H1 (cell line): ENCODE results near the gene TNP2. TPM values are rescaled to one million over a fixed set of nuclear protein-coding genes. Genes with fewer than 3 reads are reported as not detected.
A peak's percentile ranks its signal among the peaks of the same experiment; 100 is the strongest.

Source experiments
- CTCF ChIA-PET: fragments of 300-600 bp; sonication (Branson Sonifier 250); formaldehyde crosslinking; loops from one replicate; lab custom pipeline; 2021; ENCODE audit not compliant: partially characterized antibody; lab: Charles Lee
- POLR2A ChIA-PET: fragments of 300-600 bp; sonication (Branson Sonifier 250); formaldehyde crosslinking; loops from one replicate; lab custom pipeline; 2021; ENCODE audit warnings: inconsistent platforms; ENCODE audit not compliant: partially characterized antibody; lab: Charles Lee
- DNase-seq, 2 experiments: peaks; one replicate each; pipeline versions ENCODE4 v3.0.0 to v3.0.0-alpha.2; 2010 to 2022; ENCODE audit warnings: low spot score in 2 of 2, low read depth in 1 of 2, mixed read lengths in 1 of 2
- FAIRE-seq: peaks from 2 replicates; lab custom pipeline; 2011; peaks lifted over from hg19 to GRCh38; lab: Jason Lieb, UNC
- H2AFZ ChIP-seq: 2 replicates; pipeline ENCODE4 v1.8.1; 2012; ENCODE audit warnings: low read length, inconsistent platforms
- H2AK5ac ChIP-seq: 2 replicates; pipeline ENCODE4 v1.6.1; 2013; ENCODE audit warnings: low read depth, low read length
- H2BK120ac ChIP-seq: replicated peaks from 2 replicates; pipeline ENCODE3; 2013; ENCODE audit warnings: low read depth, low read length, inconsistent platforms
- H2BK12ac ChIP-seq: 2 replicates; pipeline ENCODE4 v1.6.1; 2013; ENCODE audit warnings: low read depth, low read length
- H2BK15ac ChIP-seq: 2 replicates; pipeline ENCODE4 v1.6.1; 2013; ENCODE audit warnings: low read length
- H2BK20ac ChIP-seq: 2 replicates; pipeline ENCODE4 v1.6.1; 2013; ENCODE audit warnings: low read length
- H2BK5ac ChIP-seq: 2 replicates; pipeline ENCODE4 v1.6.1; 2013; ENCODE audit warnings: low read depth, low read length
- H3K14ac ChIP-seq: 2 replicates; pipeline ENCODE4 v1.6.1; 2013; ENCODE audit warnings: inconsistent platforms; ENCODE audit not compliant: insufficient read length
- H3K18ac ChIP-seq: 2 replicates; pipeline ENCODE4 v1.6.1; 2013; ENCODE audit warnings: low read length; ENCODE audit errors: extremely low read depth
- H3K23ac ChIP-seq: 2 replicates; pipeline ENCODE4 v1.6.1; 2013; ENCODE audit warnings: inconsistent platforms; ENCODE audit not compliant: insufficient read length
- H3K23me2 ChIP-seq: 2 replicates; pipeline ENCODE4 v1.6.1; 2013; ENCODE audit warnings: low read depth, low read length
- H3K27ac ChIP-seq: 2 replicates; pipeline ENCODE4 v1.6.1; 2011; ENCODE audit warnings: low read depth, low read length, inconsistent platforms
- H3K27me3 ChIP-seq, 4 experiments: replicated peaks in 1 of 4; 1 replicate in 1 of 4; 2 replicates in 3 of 4; pipeline versions ENCODE4 v1.6.1 to v1.8.1; 2011 to 2013; ENCODE audit warnings: low read length in 3 of 4, mild to moderate bottlenecking in 3 of 4, inconsistent platforms in 2 of 4, mixed read lengths in 2 of 4, moderate library complexity in 1 of 4; ENCODE audit not compliant: control insufficient read depth in 3 of 4, insufficient read depth in 3 of 4; ENCODE audit errors: extremely low read depth in 1 of 4
- H3K36me3 ChIP-seq, 4 experiments: 2 replicates each; pipeline versions ENCODE4 v1.6.1 to v1.8.1; 2011 to 2013; ENCODE audit warnings: mild to moderate bottlenecking in 4 of 4, low read length in 3 of 4, moderate library complexity in 2 of 4, control low read depth in 1 of 4, inconsistent platforms in 1 of 4; ENCODE audit not compliant: insufficient read depth in 4 of 4, control insufficient read depth in 2 of 4
- H3K4ac ChIP-seq: replicated peaks from 2 replicates; pipeline ENCODE3; 2013; ENCODE audit warnings: low read length, low read depth, mixed read lengths, inconsistent platforms; ENCODE audit not compliant: insufficient read length
- H3K4me1 ChIP-seq, 4 experiments: replicated peaks in 1 of 4; 1 replicate in 1 of 4; 2 replicates in 3 of 4; pipeline versions ENCODE4 v1.6.1 to v1.8.1; 2011 to 2013; ENCODE audit warnings: low read length in 3 of 4, inconsistent platforms in 2 of 4, mixed read lengths in 1 of 4; ENCODE audit not compliant: insufficient read depth in 4 of 4, control insufficient read depth in 3 of 4
- H3K4me2 ChIP-seq, 2 experiments: 2 replicates each; pipeline versions ENCODE4 v1.6.1 to v1.8.1; 2011 to 2013; ENCODE audit warnings: low read depth in 2 of 2, low read length in 2 of 2, control low read depth in 1 of 2, inconsistent platforms in 1 of 2, mild to moderate bottlenecking in 1 of 2; ENCODE audit not compliant: insufficient read depth in 1 of 2
- H3K4me3 ChIP-seq, 4 experiments: fragments of 200-600, 300-600 bp in 1 of 4; sonication (generic), shearing (Covaris generic), sonication (Bioruptor Twin) in 1 of 4; 2 replicates each; pipeline versions ENCODE4 v1.5.1 to v1.8.1; 2011 to 2016; ENCODE audit warnings: low read length in 4 of 4, low read depth in 3 of 4, control low read depth in 2 of 4, inconsistent platforms in 2 of 4, mild to moderate bottlenecking in 2 of 4, mixed read lengths in 1 of 4, moderate library complexity in 1 of 4; ENCODE audit not compliant: insufficient read depth in 2 of 4; ENCODE audit errors: extremely low read depth in 1 of 4
- H3K56ac ChIP-seq: replicated peaks from 2 replicates; pipeline ENCODE3; 2013; ENCODE audit warnings: low read depth, mild to moderate bottlenecking, mixed read lengths, low read length, inconsistent platforms; ENCODE audit not compliant: insufficient read length
- H3K79me1 ChIP-seq: 2 replicates; pipeline ENCODE4 v1.6.1; 2013; ENCODE audit warnings: low read depth, low read length, control low read depth
- H3K79me2 ChIP-seq, 2 experiments: 2 replicates each; pipeline versions ENCODE4 v1.6.1 to v1.8.1; 2012 to 2013; ENCODE audit warnings: low read length in 2 of 2, mild to moderate bottlenecking in 2 of 2, inconsistent platforms in 1 of 2; ENCODE audit not compliant: insufficient read depth in 2 of 2, control insufficient read depth in 1 of 2
- H3K9ac ChIP-seq, 4 experiments: replicated peaks in 1 of 4; 1 replicate in 1 of 4; 2 replicates in 3 of 4; pipeline versions ENCODE4 v1.6.1 to v1.8.1; 2011 to 2013; ENCODE audit warnings: low read depth in 3 of 4, low read length in 3 of 4, control low read depth in 2 of 4, mild to moderate bottlenecking in 2 of 4, moderate library complexity in 2 of 4, inconsistent platforms in 1 of 4; ENCODE audit errors: extremely low read depth in 1 of 4
- H3K9me3 ChIP-seq, 2 experiments: 2 replicates each; pipeline versions ENCODE4 v1.6.1 to v1.8.1; 2012 to 2013; ENCODE audit warnings: mild to moderate bottlenecking in 2 of 2, moderate library complexity in 2 of 2, control low read depth in 1 of 2, inconsistent platforms in 1 of 2, low read depth in 1 of 2, low read length in 1 of 2, mixed read lengths in 1 of 2; ENCODE audit not compliant: insufficient read depth in 2 of 2
- H4K20me1 ChIP-seq, 2 experiments: replicated peaks in 1 of 2; 2 replicates each; pipeline versions ENCODE3 to v1.8.1; 2011 to 2013; ENCODE audit warnings: inconsistent platforms in 2 of 2, low read length in 2 of 2, mild to moderate bottlenecking in 1 of 2; ENCODE audit not compliant: insufficient read depth in 2 of 2, control insufficient read depth in 1 of 2
- H4K5ac ChIP-seq: 2 replicates; pipeline ENCODE4 v1.6.1; 2013; ENCODE audit warnings: low read length, low read depth, mixed read lengths, inconsistent platforms; ENCODE audit not compliant: insufficient read length
- H4K8ac ChIP-seq: 2 replicates; pipeline ENCODE4 v1.8.0; 2013; ENCODE audit warnings: mild to moderate bottlenecking, moderate library complexity, low read length, inconsistent platforms; ENCODE audit not compliant: insufficient read depth; ENCODE audit errors: extremely low read depth
- H4K91ac ChIP-seq: replicated peaks from 2 replicates; pipeline ENCODE3; 2013; ENCODE audit warnings: low read length, mixed read lengths, inconsistent platforms; ENCODE audit not compliant: insufficient read length
- CTBP2 ChIP-seq: IDR thresholded peaks from 2 replicates; pipeline ENCODE4 v1.7.0; 2011; ENCODE audit warnings: borderline replicate concordance, mild to moderate bottlenecking, moderate library complexity, mixed read lengths, low read length; ENCODE audit not compliant: insufficient read depth, insufficient read length
- HDAC2 ChIP-seq, 2 experiments: fragments of 300-600 bp in 1 of 2; sonication (generic) in 1 of 2; IDR thresholded peaks; 2 replicates each; pipeline ENCODE4 v1.6.1; 2011 to 2012; ENCODE audit warnings: low read depth in 2 of 2, low read length in 2 of 2, mild to moderate bottlenecking in 2 of 2, moderate library complexity in 2 of 2, borderline replicate concordance in 1 of 2, inconsistent platforms in 1 of 2
- KDM1A ChIP-seq: fragments of 200-600, 300-600 bp; sonication (generic); IDR thresholded peaks from 2 replicates; pipeline ENCODE4 v1.7.1; 2016; ENCODE audit warnings: mild to moderate bottlenecking, low read length, borderline replicate concordance
- RAD21 ChIP-seq, 2 experiments: IDR thresholded peaks in 1 of 2; conservative IDR thresholded peaks in 1 of 2; 2 replicates each; pipeline ENCODE4 v1.6.1; 2011; ENCODE audit warnings: low read depth in 2 of 2, low read length in 2 of 2, improper control_type of control experiment in 1 of 2, inconsistent platforms in 1 of 2, mild to moderate bottlenecking in 1 of 2, moderate library complexity in 1 of 2
- WGBS, 2 experiments: shearing (Covaris generic) in 1 of 2; methylation state at CpG; one replicate each; pipeline versions ENCODE4 v1.1.6 to v1.1.7; 2013 to 2015; ENCODE audit warnings: low lambda C conversion rate in 2 of 2, mixed read lengths in 2 of 2, inconsistent platforms in 1 of 2, low coverage in 1 of 2, missing lambda C conversion rate in 1 of 2; ENCODE audit not compliant: insufficient replicate concordance in 2 of 2, insufficient coverage in 1 of 2, insufficient read length in 1 of 2; ENCODE audit errors: extremely low coverage in 1 of 2, missing lambda C conversion rate in 1 of 2; 5-methylcytosine and 5-hydroxymethylcytosine counted together
- polyA plus RNA-seq, 7 experiments: library from polyadenylated mRNA; depleted of rRNA in 3 of 7; stranded (reverse) in 5 of 7; unstranded in 2 of 7; fragments of >200 nt in 5 of 7; fragments of 200-250 nt in 2 of 7; gene quantifications; 1 replicate in 5 of 7; 2 replicates in 1 of 7; 4 replicates in 1 of 7; pipeline versions ENCODE4 v1.2.1 to v1.2.3, GENCODE V29; 2011 to 2013; ENCODE audit warnings: missing spikeins in 2 of 7, mixed read lengths in 2 of 7
- total RNA-seq: library from RNA; stranded (reverse); fragmentation: NEBNext Ultra II Directional; extraction: Animal tissue kit (Norgen Biotek cat#: 25700); gene quantifications from 2 replicates; pipeline ENCODE4 v1.2.1, GENCODE V29; 2021
- TF ChIP-seq, protein P1 (sequence below): IDR thresholded peaks from 2 replicates; pipeline ENCODE4 v1.6.1; 2011; ENCODE audit warnings: low read depth, mild to moderate bottlenecking, low read length; ENCODE audit not compliant: insufficient read depth
- TF ChIP-seq, protein P2 (sequence below), 3 experiments: IDR thresholded peaks; 1 replicate in 2 of 3; 2 replicates in 1 of 3; pipeline versions ENCODE4 v1.5.1 to v1.6.1; 2011; ENCODE audit warnings: low read length in 3 of 3, mild to moderate bottlenecking in 3 of 3, inconsistent platforms in 2 of 3, low read depth in 1 of 3, moderate library complexity in 1 of 3; ENCODE audit not compliant: insufficient read depth in 1 of 3; ENCODE audit errors: control extremely low read depth in 1 of 3

Gene TNP2
- total and polyA plus RNA-seq, 2 of the 8 experiments (the other 6 are each of a cell fraction or from before 2014, with no cell fraction given) = not detected

DNA sequence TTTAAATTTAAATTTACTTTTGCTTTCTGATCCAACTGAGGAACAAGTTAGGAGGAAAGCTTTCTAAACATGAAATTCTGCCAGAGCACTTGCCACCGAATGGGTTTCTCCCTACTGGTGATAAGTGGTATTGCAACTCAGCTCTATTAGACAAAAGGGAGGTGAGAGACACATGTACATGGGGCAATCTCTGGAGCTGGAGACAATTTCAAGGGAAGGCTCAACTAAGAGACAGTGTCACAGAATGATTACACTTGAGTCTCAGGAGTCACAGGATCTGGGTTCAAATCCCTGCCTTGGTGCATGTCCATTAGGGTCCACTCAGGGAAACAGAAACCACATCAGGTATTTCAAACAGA lies 50.5 kb downstream of the TNP2 start:
- H2AK5ac ChIP-seq = no peak overlapping the region
- no peaks in the 10 kb centered on the region for H3K27me3 ChIP-seq
- ChIA-PET CTCF (interaction anchor here (0.6 to 4.5 kb wide), 32 partner anchors 9 to 248 kb away, joined by 3 to 28 read pairs (median 4); no protein-coding TSS in a partner anchor), POLR2A (interaction anchor here (0.9 to 1.6 kb wide), 2 partner anchors 12 to 37 kb away, joined by 3 to 7 read pairs; partner anchors contain the start of gene SOCS1)
- peak in 1 of 2 experiments; percentile 16; a peak in 1 of 4 replicates for TF ChIP-seq RAD21 (IDR thresholded peaks at IDR 0.05 in 1 of 2, conservative IDR thresholded peaks at IDR 0.05 in 1 of 2; ENCODE audit: low read depth in 2 of 2, low read length in 2 of 2)
- TF ChIP-seq, protein P1, sequence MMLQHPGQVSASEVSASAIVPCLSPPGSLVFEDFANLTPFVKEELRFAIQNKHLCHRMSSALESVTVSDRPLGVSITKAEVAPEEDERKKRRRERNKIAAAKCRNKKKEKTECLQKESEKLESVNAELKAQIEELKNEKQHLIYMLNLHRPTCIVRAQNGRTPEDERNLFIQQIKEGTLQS = no peak
- no peak for TF ChIP-seq CTBP2
- 0 out of 4 replicates have a peak, but pooled peaks of 1 of the 2 experiments have one; percentile 46 for TF ChIP-seq HDAC2 (IDR thresholded peaks at IDR 0.05; ENCODE audit: borderline replicate concordance in 1 of 2, low read depth in 2 of 2, low read length in 2 of 2)
- TF ChIP-seq, protein P2, sequence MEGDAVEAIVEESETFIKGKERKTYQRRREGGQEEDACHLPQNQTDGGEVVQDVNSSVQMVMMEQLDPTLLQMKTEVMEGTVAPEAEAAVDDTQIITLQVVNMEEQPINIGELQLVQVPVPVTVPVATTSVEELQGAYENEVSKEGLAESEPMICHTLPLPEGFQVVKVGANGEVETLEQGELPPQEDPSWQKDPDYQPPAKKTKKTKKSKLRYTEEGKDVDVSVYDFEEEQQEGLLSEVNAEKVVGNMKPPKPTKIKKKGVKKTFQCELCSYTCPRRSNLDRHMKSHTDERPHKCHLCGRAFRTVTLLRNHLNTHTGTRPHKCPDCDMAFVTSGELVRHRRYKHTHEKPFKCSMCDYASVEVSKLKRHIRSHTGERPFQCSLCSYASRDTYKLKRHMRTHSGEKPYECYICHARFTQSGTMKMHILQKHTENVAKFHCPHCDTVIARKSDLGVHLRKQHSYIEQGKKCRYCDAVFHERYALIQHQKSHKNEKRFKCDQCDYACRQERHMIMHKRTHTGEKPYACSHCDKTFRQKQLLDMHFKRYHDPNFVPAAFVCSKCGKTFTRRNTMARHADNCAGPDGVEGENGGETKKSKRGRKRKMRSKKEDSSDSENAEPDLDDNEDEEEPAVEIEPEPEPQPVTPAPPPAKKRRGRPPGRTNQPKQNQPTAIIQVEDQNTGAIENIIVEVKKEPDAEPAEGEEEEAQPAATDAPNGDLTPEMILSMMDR (IDR thresholded peaks at IDR 0.05; ENCODE audit: control extremely low read depth in 1 of 3, insufficient read depth in 1 of 3, low read depth in 1 of 3, low read length in 3 of 3) = peak in 1 of 3 experiments; percentile 49; a peak in 2 of 4 replicates
- peak; percentile 19; the same call in 1 of the 2 replicates for TF ChIP-seq KDM1A
- H3K18ac ChIP-seq = no peak overlapping the region
- H2BK5ac ChIP-seq = no peak overlapping the region
- H2BK120ac ChIP-seq = no peak overlapping the region
- DNase-seq (no peak), FAIRE-seq (no peak)
- H4K8ac ChIP-seq = no peak overlapping the region
- peaks cover 12 to 19% of the 10 kb centered on the region in 2 experiments for H3K9me3 ChIP-seq
- H3K56ac ChIP-seq = no peak overlapping the region
- H3K14ac ChIP-seq = no peak overlapping the region
- H3K4me3 ChIP-seq = no peak overlapping the region; a peak in 1 of 8 replicates
- H2BK20ac ChIP-seq = no peak overlapping the region
- H4K91ac ChIP-seq = no peak overlapping the region
- H2BK12ac ChIP-seq = no peak overlapping the region
- no peak overlapping the region for H2AFZ ChIP-seq
- H3K4ac ChIP-seq = no peak overlapping the region
- H3K23ac ChIP-seq = no peak overlapping the region
- no peaks in the 10 kb centered on the region for H4K20me1 ChIP-seq
- no peaks in the 10 kb centered on the region for H3K79me2 ChIP-seq
- no peak overlapping the region for H3K4me2 ChIP-seq
- H3K23me2 ChIP-seq = peaks cover 3% of the 10 kb centered on the region; the same call in 1 of the 2 replicates
- no peak overlapping the region for H4K5ac ChIP-seq
- no peaks in the 10 kb centered on the region for H3K79me1 ChIP-seq
- no peak overlapping the region for H2BK15ac ChIP-seq
- H3K4me1 ChIP-seq = no peaks in the 10 kb centered on the region
- no peak overlapping the region for H3K9ac ChIP-seq
- H3K36me3 ChIP-seq = peaks cover 0 to 3% (median 0%) of the 10 kb centered on the region in 4 experiments; a peak in 1 of 8 replicates
- no peak overlapping the region for H3K27ac ChIP-seq
- WGBS, 2 experiments = 94% methylated on average over 1 of the region's 1 CpG; no CpG with 5 or more reads in 1 of the 2 experiments
